Natural killer cell (primary cell): ENCODE measurements around the gene SSMEM1. TPM values are rescaled to one million over a fixed set of nuclear protein-coding genes. Genes with fewer than 3 reads are reported as not detected.

ENCODE experiments used
- ATAC-seq, 3 donors: fragments of 150-1000 bp in 2 of 3; fragments of 200-7000 bp in 1 of 3; cut with Tn5 transposase; 1 replicate in 1 of 3; 2 replicates in 2 of 3; pipeline ENCODE4 v1.10.0; 2021; ENCODE audit warnings: mild to moderate bottlenecking in 2 of 3, moderate library complexity in 2 of 3
- DNase-seq, 2 donors: peaks; one replicate each; pipeline versions ENCODE4 v3.0.0 to v3.0.0-alpha.2; 2013 to 2021; ENCODE audit warnings: mixed read lengths in 1 of 2
- H3K27ac ChIP-seq: one replicate; pipeline ENCODE4 v1.5.1; 2013; ENCODE audit warnings: mild to moderate bottlenecking, low read length
- H3K27me3 ChIP-seq: one replicate; pipeline ENCODE4 v1.6.1; 2013; ENCODE audit warnings: low read length; ENCODE audit not compliant: control insufficient read depth, insufficient read depth
- H3K36me3 ChIP-seq: one replicate; pipeline ENCODE4 v1.6.1; 2013; ENCODE audit warnings: low read length; ENCODE audit not compliant: control insufficient read depth, insufficient read depth
- H3K4me1 ChIP-seq: one replicate; pipeline ENCODE4 v1.6.1; 2013; ENCODE audit warnings: low read length; ENCODE audit not compliant: control insufficient read depth, insufficient read depth
- H3K4me3 ChIP-seq: one replicate; pipeline ENCODE4 v1.5.1; 2013; ENCODE audit warnings: low read length
- H3K9me3 ChIP-seq: one replicate; pipeline ENCODE4 v1.6.1; 2013; ENCODE audit warnings: low read length; ENCODE audit not compliant: control insufficient read depth, insufficient read depth
- H3K27ac Mint-ChIP-seq, 2 donors: one replicate each; pipeline ENCODE4 v1.8.0; 2022; ENCODE audit warnings: mild to moderate bottlenecking in 2 of 2, mixed read lengths in 2 of 2, moderate library complexity in 1 of 2
- H3K27me3 Mint-ChIP-seq, 2 donors: one replicate each; pipeline ENCODE4 v1.8.0; 2022; ENCODE audit warnings: low read depth in 2 of 2, mixed read lengths in 2 of 2
- H3K36me3 Mint-ChIP-seq: one replicate; pipeline ENCODE4 v1.8.0; 2022; ENCODE audit warnings: mixed read lengths
- H3K4me1 Mint-ChIP-seq, 2 donors: one replicate each; pipeline ENCODE4 v1.8.0; 2022; ENCODE audit warnings: mixed read lengths in 2 of 2
- H3K4me3 Mint-ChIP-seq: one replicate; pipeline ENCODE4 v1.8.0; 2022; ENCODE audit warnings: mild to moderate bottlenecking, moderate library complexity, mixed read lengths
- H3K9me3 Mint-ChIP-seq, 2 donors: one replicate each; pipeline ENCODE4 v1.8.0; 2022; ENCODE audit warnings: mixed read lengths in 2 of 2
- WGBS: methylation state at CpG from one replicate; pipeline ENCODE4 v1.1.7; 2013; ENCODE audit warnings: missing lambda C conversion rate; ENCODE audit not compliant: insufficient coverage; 5-methylcytosine and 5-hydroxymethylcytosine counted together
- intact Hi-C: fragments of 100-400 bp; cut with micrococcal nuclease; formaldehyde crosslinking; loops from one replicate; pipeline ENCODE4 v1.14.2; 2022
- total RNA-seq, 4 donors: library from RNA; stranded (reverse); fragments of 120-200 nt in 1 of 4; gene quantifications; one replicate each; pipeline versions ENCODE4 v1.2.3 to v1.2.4, GENCODE V29; 2013 to 2022
- TF ChIP-seq, protein P1 (sequence below): fragments of 200-600 bp; IDR thresholded peaks from one replicate; pipeline ENCODE4 v1.8.0; 2022; ENCODE audit warnings: antibody characterized with exemption

The SSMEM1 gene
- total RNA-seq, 3 donors from 2014 or later (not counting 1 experiment from before 2014, with no cell fraction given), result not detected

DNA sequence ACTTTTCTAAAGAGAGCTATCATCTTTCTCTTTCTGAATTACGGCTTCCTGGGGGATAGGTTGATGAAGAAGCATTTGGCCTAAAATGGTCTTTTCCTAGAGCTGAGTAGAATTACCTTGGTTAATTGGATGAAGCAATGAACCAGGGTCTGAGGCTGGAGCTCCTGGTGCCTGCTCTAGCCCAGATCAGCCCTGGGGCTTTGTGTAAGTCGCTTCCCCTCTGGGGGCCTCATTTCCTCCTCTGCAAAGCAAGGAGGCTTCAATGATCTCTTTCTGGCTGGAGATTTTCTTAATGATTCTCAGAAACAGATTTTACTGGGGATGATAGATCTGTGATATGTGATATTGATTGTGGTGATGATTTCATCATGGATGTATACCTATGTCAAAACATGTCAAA lies 55.5 kb downstream of the SSMEM1 start:
- WGBS, result 77% methylated on average over 2 of the region's 2 CpGs
- peaks cover 3 to 8% of the 10 kb centered on the region in 2 donors for H3K27me3 Mint-ChIP-seq

More for the DNA sequence above, 55.5 kb downstream of the SSMEM1 start:
- Histone ChIP-seq H3K27me3 (no peaks in the 10 kb centered on the region), H3K4me1 (no peaks in the 10 kb centered on the region), H3K9me3 (peaks cover 3% of the 10 kb centered on the region), H3K36me3 (no peaks in the 10 kb centered on the region), H3K27ac (no peak overlapping the region), H3K4me3 (no peak overlapping the region)
- intact Hi-C loops, result no loop called here
- H3K9me3 Mint-ChIP-seq, result peaks cover 0 to 2% of the 10 kb centered on the region in 2 donors
- no peak for ATAC-seq
- no peak for DNase-seq
- TF ChIP-seq, protein P1, sequence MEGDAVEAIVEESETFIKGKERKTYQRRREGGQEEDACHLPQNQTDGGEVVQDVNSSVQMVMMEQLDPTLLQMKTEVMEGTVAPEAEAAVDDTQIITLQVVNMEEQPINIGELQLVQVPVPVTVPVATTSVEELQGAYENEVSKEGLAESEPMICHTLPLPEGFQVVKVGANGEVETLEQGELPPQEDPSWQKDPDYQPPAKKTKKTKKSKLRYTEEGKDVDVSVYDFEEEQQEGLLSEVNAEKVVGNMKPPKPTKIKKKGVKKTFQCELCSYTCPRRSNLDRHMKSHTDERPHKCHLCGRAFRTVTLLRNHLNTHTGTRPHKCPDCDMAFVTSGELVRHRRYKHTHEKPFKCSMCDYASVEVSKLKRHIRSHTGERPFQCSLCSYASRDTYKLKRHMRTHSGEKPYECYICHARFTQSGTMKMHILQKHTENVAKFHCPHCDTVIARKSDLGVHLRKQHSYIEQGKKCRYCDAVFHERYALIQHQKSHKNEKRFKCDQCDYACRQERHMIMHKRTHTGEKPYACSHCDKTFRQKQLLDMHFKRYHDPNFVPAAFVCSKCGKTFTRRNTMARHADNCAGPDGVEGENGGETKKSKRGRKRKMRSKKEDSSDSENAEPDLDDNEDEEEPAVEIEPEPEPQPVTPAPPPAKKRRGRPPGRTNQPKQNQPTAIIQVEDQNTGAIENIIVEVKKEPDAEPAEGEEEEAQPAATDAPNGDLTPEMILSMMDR, result no peak
- peaks cover 9% of the 10 kb centered on the region for H3K36me3 Mint-ChIP-seq
- H3K4me3 Mint-ChIP-seq, result no peak overlapping the region
- H3K4me1 Mint-ChIP-seq, result no peaks in the 10 kb centered on the region
- H3K27ac Mint-ChIP-seq, result no peak overlapping the region

Other genes with a start within 250 kb of the SSMEM1 start
- gene ZC3HC1, start 156.5 kb upstream of the SSMEM1 start, total RNA-seq, result 1 to 10 TPM; 7.8 to 8.9 (median 7.9) TPM
- gene KLHDC10, start 137.3 kb upstream of the SSMEM1 start, total RNA-seq, result 10 to 100 TPM; 13.6 to 23.2 (median 21.9) TPM
- 10 to 100 TPM; 26.3 to 31.0 (median 30.4) TPM for gene TMEM209, start 2.5 kb upstream of the SSMEM1 start, total RNA-seq
- not detected for gene CPA2, start 59.0 kb downstream of the SSMEM1 start, total RNA-seq
- gene CPA4, start 85.3 kb downstream of the SSMEM1 start, total RNA-seq, result not detected
- not detected for gene CPA5, start 137.0 kb downstream of the SSMEM1 start, total RNA-seq
- not detected for gene CPA1, start 172.6 kb downstream of the SSMEM1 start, total RNA-seq
- gene CEP41, start 233.2 kb downstream of the SSMEM1 start, total RNA-seq, result 10 to 100 TPM in 2 of 3 donors, 1 to 10 TPM in 1; 8.7 to 14.2 (median 11.2) TPM